A549 (cell line): ENCODE results near the gene DYNC1I1. TPM values are rescaled to one million over a fixed set of nuclear protein-coding genes. Genes with fewer than 3 reads are reported as not detected.

ENCODE experiments used
- ATAC-seq, 2 experiments: fragments of 200-7000 bp in 1 of 2; fragments of >200 bp in 1 of 2; cut with Nextera tagmentation in 1 of 2; cut with Tn5 transposase in 1 of 2; 3 replicates each; pipeline versions ENCODE4 v1.8.0 to v1.9.1; 2018 to 2020; ENCODE audit warnings: mild to moderate bottlenecking in 1 of 2, moderate library complexity in 1 of 2
- CTCF ChIA-PET: fragments of 300-600 bp; sonication (Branson Sonifier 250); formaldehyde crosslinking; extraction: SDS; loops from one replicate; lab custom pipeline; 2021; ENCODE audit warnings: antibody characterized with exemption, inconsistent platforms; lab: Yijun Ruan, JAX
- POLR2A ChIA-PET: fragments of 350-600 bp; formaldehyde crosslinking; extraction: SDS; loops from one replicate; lab custom pipeline; 2021; ENCODE audit warnings: antibody characterized with exemption, inconsistent platforms; lab: Yijun Ruan, JAX
- DNase-seq, 2 experiments: peaks; one replicate each; pipeline versions ENCODE4 v3.0.0 to v3.0.0-alpha.2; 2011 to 2016; ENCODE audit warnings: low read depth in 1 of 2, low spot score in 1 of 2
- FAIRE-seq: peaks from 2 replicates; lab custom pipeline; 2011; peaks lifted over from hg19 to GRCh38; lab: Jason Lieb, UNC
- H3K27ac ChIP-seq, 2 experiments: fragments of >200 bp; sonication (Bioruptor Twin); formaldehyde crosslinking; 3 replicates each; pipeline ENCODE4 v1.5.1; 2016 to 2017
- H3K4me1 ChIP-seq: fragments of >200 bp; sonication (Bioruptor Twin); formaldehyde crosslinking; 3 replicates; pipeline ENCODE4 v1.6.1; 2016
- H3K4me2 ChIP-seq: fragments of >200 bp; sonication (Bioruptor Twin); formaldehyde crosslinking; 3 replicates; pipeline ENCODE4 v1.6.1; 2016
- H3K4me3 ChIP-seq: fragments of >200 bp; sonication (Bioruptor Twin); formaldehyde crosslinking; 3 replicates; pipeline ENCODE4 v1.5.1; 2016
- H3K9me3 ChIP-seq: fragments of >200 bp; sonication (Bioruptor Twin); formaldehyde crosslinking; 3 replicates; pipeline ENCODE4 v1.6.1; 2016
- BHLHE40 ChIP-seq: IDR thresholded peaks from 2 replicates; pipeline ENCODE4 v1.6.1; 2012; ENCODE audit warnings: low read depth, low read length, inconsistent platforms
- FOSB ChIP-seq: fragments of 250-450 bp; sonication (Bioruptor Pico); IDR thresholded peaks from 2 replicates; pipeline ENCODE4 v1.5.0; 2020; ENCODE audit warnings: mild to moderate bottlenecking, moderate library complexity
- FOXS1 ChIP-seq: fragments of 250-450 bp; sonication (Bioruptor Pico); IDR thresholded peaks from 2 replicates; pipeline ENCODE4 v1.5.0; 2020; ENCODE audit warnings: mild to moderate bottlenecking, moderate library complexity
- GATA3 ChIP-seq: IDR thresholded peaks from 2 replicates; pipeline ENCODE4 v1.6.1; 2012; ENCODE audit warnings: borderline replicate concordance
- HOXA7 ChIP-seq: fragments of 250-450 bp; sonication (Bioruptor Pico); IDR thresholded peaks from 2 replicates; pipeline ENCODE4 v1.5.0; 2020; ENCODE audit warnings: mild to moderate bottlenecking, moderate library complexity
- HOXB5 ChIP-seq: fragments of 250-450 bp; sonication (Bioruptor Pico); IDR thresholded peaks from 2 replicates; pipeline ENCODE4 v1.5.0; 2020; ENCODE audit warnings: mild to moderate bottlenecking, moderate library complexity
- KDM5A ChIP-seq: fragments of 200-600 bp; sonication (generic); IDR thresholded peaks from 2 replicates; pipeline ENCODE4 v1.6.1; 2016; ENCODE audit warnings: antibody characterized with exemption, mild to moderate bottlenecking
- RAD21 ChIP-seq, 2 experiments: fragments of >200 bp in 1 of 2; sonication (Bioruptor Twin) in 1 of 2; formaldehyde crosslinking in 1 of 2; IDR thresholded peaks in 1 of 2; conservative IDR thresholded peaks in 1 of 2; 2 replicates in 1 of 2; 3 replicates in 1 of 2; pipeline ENCODE4 v1.6.1; 2012 to 2018; ENCODE audit warnings: inconsistent platforms in 1 of 2
- RCOR1 ChIP-seq: fragments of 150-350 bp; IDR thresholded peaks from 2 replicates; pipeline ENCODE4 v1.6.1; 2014; ENCODE audit warnings: antibody characterized with exemption, low read length, low read depth
- RFX5 ChIP-seq: fragments of 450-650 bp; IDR thresholded peaks from 2 replicates; pipeline ENCODE4 v1.7.1; 2014; ENCODE audit warnings: antibody characterized with exemption, mild to moderate bottlenecking, moderate library complexity
- TFCP2L1 ChIP-seq: fragments of 250-450 bp; sonication (Bioruptor Pico); IDR thresholded peaks from 2 replicates; pipeline ENCODE4 v1.5.0; 2021; ENCODE audit warnings: mild to moderate bottlenecking
- TP53 ChIP-seq: fragments of 250-450 bp; sonication (Bioruptor Pico); IDR thresholded peaks from 2 replicates; pipeline ENCODE4 v1.5.0; 2021; ENCODE audit warnings: mild to moderate bottlenecking, moderate library complexity
- WGBS: methylation state at CpG from one replicate; pipeline ENCODE4 v1.1.6; 2017; ENCODE audit errors: missing lambda C conversion rate; 5-methylcytosine and 5-hydroxymethylcytosine counted together
- polyA plus RNA-seq, 4 experiments: library from polyadenylated mRNA; depleted of rRNA in 3 of 4; stranded (reverse); fragments of >200 nt; fragmentation: RNase III in 1 of 4; extraction: RNeasy Plus Mini Kit Qiagen cat#74134 plus additional on column Dnase treatment in 1 of 4; gene quantifications; 2 replicates in 3 of 4; 3 replicates in 1 of 4; pipeline ENCODE4 v1.2.3, GENCODE V29; 2011 to 2017
- TF ChIP-seq, protein P1 (sequence below): fragments of >200 bp; sonication (Bioruptor Twin); formaldehyde crosslinking; IDR thresholded peaks from 3 replicates; pipeline ENCODE4 v1.6.1; 2016
- TF ChIP-seq, protein P2 (sequence below): IDR thresholded peaks from 2 replicates; pipeline ENCODE4 v1.6.1; 2012; ENCODE audit warnings: low read depth, borderline replicate concordance
- TF ChIP-seq, protein P3 (sequence below): fragments of >200 bp; sonication (Bioruptor Twin); formaldehyde crosslinking; IDR thresholded peaks from 3 replicates; pipeline ENCODE4 v1.5.1; 2016
- TF ChIP-seq, protein P4 (sequence below): fragments of >200 bp; sonication (Bioruptor Twin); formaldehyde crosslinking; IDR thresholded peaks from 2 replicates; pipeline ENCODE4 v1.6.1; 2016
- TF ChIP-seq, protein P5 (sequence below): fragments of 200-600 bp; sonication (generic); IDR thresholded peaks from 2 replicates; pipeline ENCODE4 v1.6.1; 2016; ENCODE audit warnings: antibody characterized with exemption, mild to moderate bottlenecking, moderate library complexity

The DYNC1I1 gene
- polyA plus RNA-seq, 2 of the 4 experiments (the other 2 are of a cell fraction): 0.04 TPM; not detected in 1

DNA sequence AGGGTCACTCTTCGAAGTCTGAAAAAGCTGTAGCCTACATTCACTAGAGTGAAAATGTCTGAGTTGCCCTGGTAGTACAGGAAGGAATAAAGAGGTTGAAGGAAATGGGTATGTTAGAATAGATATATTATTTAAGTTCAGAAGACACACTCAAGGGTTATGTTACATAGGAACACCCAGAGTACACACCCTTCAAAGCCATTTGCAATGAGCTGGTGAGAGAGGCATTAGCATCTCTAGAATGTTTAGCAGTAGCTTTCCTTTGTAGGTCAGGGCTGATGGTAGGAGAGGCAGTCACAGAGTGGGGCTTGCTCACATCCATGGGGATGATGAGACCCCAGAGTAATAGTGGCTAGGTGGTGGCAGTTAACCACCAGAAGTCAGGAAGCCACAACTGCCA is 328.4 kb downstream of the DYNC1I1 start:
- TF ChIP-seq BHLHE40 (no peak), HOXB5 (CRISPR knock-in tag) (no peak), RAD21 (conservative IDR thresholded peaks at IDR 0.05 in 1 of 2, IDR thresholded peaks at IDR 0.05 in 1 of 2) (no peak), FOSB (CRISPR knock-in tag) (no peak), TP53 (CRISPR knock-in tag) (no peak), RCOR1 (no peak)
- TF ChIP-seq, protein P1, sequence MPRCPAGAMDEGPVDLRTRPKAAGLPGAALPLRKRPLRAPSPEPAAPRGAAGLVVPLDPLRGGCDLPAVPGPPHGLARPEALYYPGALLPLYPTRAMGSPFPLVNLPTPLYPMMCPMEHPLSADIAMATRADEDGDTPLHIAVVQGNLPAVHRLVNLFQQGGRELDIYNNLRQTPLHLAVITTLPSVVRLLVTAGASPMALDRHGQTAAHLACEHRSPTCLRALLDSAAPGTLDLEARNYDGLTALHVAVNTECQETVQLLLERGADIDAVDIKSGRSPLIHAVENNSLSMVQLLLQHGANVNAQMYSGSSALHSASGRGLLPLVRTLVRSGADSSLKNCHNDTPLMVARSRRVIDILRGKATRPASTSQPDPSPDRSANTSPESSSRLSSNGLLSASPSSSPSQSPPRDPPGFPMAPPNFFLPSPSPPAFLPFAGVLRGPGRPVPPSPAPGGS: no peak
- TF ChIP-seq, protein P2, sequence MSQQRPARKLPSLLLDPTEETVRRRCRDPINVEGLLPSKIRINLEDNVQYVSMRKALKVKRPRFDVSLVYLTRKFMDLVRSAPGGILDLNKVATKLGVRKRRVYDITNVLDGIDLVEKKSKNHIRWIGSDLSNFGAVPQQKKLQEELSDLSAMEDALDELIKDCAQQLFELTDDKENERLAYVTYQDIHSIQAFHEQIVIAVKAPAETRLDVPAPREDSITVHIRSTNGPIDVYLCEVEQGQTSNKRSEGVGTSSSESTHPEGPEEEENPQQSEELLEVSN: no peak
- POLR2A ChIA-PET: no interaction called here
- Histone ChIP-seq H3K4me2 (no peak overlapping the region), H3K9me3 (no peaks in the 10 kb centered on the region), H3K27ac (no peak overlapping the region), H3K4me1 (no peaks in the 10 kb centered on the region), H3K4me3 (no peak overlapping the region)
- FAIRE-seq (no peak), ATAC-seq (no peak), DNase-seq (no peak)
- WGBS: 0% methylated on average over 1 of the region's 1 CpG
- CTCF ChIA-PET: interaction anchor here (0.7 to 1.5 kb wide), 2 partner anchors 24 to 833 kb away, joined by 3 to 4 read pairs; no protein-coding TSS in a partner anchor

DNA sequence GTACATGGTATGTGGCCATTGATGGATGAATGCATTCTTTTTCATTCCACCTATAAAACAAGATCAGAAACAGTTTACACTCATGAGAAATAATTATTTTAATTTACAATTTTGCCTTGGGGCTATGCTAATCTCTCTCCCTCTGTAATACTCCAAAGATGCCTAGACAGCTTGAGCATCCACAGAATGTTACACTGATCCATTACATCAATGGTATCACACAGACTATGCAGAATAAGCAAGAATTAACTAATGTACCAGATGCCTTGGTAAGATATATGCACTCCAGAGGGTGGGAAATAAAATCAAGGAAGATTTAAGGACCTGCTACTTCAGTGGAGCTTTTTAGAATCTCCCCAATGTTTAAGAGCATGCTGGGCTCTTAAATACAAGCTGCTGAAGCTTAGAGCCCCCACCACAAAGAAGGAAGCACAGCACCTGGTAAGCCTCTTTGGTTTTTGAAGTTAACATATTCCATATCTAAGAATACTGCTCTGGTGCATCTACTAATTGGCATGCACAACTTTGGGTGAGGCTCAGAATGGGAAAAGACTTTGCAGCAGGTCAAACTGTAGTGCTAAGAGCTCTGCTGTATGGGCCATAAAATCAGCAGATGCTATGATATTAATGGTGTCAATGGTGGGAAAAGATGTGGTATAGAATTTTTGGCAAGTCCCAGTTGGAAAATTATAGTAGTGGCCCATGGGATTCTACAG is 329.9 kb downstream of the DYNC1I1 start:
- no peaks in the 10 kb centered on the region for H3K4me1 ChIP-seq
- H3K27ac ChIP-seq: no peak overlapping the region
- no peaks in the 10 kb centered on the region for H3K9me3 ChIP-seq
- CTCF ChIA-PET: interaction anchor here (1.0 kb wide), 1 partner anchor 27 kb away, joined by 4 read pairs; no protein-coding TSS in a partner anchor
- POLR2A ChIA-PET: no interaction called here
- TF ChIP-seq, protein P3, sequence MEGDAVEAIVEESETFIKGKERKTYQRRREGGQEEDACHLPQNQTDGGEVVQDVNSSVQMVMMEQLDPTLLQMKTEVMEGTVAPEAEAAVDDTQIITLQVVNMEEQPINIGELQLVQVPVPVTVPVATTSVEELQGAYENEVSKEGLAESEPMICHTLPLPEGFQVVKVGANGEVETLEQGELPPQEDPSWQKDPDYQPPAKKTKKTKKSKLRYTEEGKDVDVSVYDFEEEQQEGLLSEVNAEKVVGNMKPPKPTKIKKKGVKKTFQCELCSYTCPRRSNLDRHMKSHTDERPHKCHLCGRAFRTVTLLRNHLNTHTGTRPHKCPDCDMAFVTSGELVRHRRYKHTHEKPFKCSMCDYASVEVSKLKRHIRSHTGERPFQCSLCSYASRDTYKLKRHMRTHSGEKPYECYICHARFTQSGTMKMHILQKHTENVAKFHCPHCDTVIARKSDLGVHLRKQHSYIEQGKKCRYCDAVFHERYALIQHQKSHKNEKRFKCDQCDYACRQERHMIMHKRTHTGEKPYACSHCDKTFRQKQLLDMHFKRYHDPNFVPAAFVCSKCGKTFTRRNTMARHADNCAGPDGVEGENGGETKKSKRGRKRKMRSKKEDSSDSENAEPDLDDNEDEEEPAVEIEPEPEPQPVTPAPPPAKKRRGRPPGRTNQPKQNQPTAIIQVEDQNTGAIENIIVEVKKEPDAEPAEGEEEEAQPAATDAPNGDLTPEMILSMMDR: no peak
- TF ChIP-seq TFCP2L1 (CRISPR knock-in tag): no peak
- TF ChIP-seq, all 56 proteins: peak for 0
- FAIRE-seq: no peak
- ATAC-seq: no peak
- Histone ChIP-seq H3K4me3 (no peak overlapping the region), H3K4me2 (no peak overlapping the region)
- no peak for DNase-seq

DNA sequence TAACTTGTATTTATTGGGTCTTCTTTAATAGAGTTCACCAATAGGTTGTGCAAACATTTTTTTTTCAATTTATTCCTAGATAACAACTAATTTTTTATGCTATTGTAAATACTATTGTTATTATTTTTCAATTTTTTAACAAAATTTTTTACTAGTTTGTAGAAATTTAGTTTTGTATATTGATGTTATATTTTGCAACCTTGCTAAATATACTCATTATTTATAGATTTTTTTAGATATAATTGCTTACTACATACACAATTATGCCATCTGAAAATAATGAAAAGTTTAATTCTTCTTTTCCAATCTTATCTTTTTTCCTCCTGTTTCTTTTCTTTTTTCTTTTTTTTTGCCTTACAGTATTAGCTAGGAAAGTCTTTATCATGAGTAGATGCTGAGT is 332.6 kb downstream of the DYNC1I1 start:
- FAIRE-seq: no peak

More for the DNA sequence above, 332.6 kb downstream of the DYNC1I1 start:
- DNase-seq (no peak), ATAC-seq (no peak)
- H3K4me3 ChIP-seq: no peak overlapping the region
- no peak overlapping the region for H3K27ac ChIP-seq
- no peaks in the 10 kb centered on the region for H3K9me3 ChIP-seq
- H3K4me2 ChIP-seq: no peak overlapping the region
- ChIA-PET CTCF (no interaction called here), POLR2A (no interaction called here)
- TF ChIP-seq TP53 (CRISPR knock-in tag) (no peak), HOXA7 (CRISPR knock-in tag) (no peak), FOXS1 (CRISPR knock-in tag) (no peak), RFX5 (no peak), KDM5A (no peak), GATA3 (no peak)
- TF ChIP-seq, protein P4, sequence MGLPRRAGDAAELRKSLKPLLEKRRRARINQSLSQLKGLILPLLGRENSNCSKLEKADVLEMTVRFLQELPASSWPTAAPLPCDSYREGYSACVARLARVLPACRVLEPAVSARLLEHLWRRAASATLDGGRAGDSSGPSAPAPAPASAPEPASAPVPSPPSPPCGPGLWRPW: no peak
- TF ChIP-seq, protein P5, sequence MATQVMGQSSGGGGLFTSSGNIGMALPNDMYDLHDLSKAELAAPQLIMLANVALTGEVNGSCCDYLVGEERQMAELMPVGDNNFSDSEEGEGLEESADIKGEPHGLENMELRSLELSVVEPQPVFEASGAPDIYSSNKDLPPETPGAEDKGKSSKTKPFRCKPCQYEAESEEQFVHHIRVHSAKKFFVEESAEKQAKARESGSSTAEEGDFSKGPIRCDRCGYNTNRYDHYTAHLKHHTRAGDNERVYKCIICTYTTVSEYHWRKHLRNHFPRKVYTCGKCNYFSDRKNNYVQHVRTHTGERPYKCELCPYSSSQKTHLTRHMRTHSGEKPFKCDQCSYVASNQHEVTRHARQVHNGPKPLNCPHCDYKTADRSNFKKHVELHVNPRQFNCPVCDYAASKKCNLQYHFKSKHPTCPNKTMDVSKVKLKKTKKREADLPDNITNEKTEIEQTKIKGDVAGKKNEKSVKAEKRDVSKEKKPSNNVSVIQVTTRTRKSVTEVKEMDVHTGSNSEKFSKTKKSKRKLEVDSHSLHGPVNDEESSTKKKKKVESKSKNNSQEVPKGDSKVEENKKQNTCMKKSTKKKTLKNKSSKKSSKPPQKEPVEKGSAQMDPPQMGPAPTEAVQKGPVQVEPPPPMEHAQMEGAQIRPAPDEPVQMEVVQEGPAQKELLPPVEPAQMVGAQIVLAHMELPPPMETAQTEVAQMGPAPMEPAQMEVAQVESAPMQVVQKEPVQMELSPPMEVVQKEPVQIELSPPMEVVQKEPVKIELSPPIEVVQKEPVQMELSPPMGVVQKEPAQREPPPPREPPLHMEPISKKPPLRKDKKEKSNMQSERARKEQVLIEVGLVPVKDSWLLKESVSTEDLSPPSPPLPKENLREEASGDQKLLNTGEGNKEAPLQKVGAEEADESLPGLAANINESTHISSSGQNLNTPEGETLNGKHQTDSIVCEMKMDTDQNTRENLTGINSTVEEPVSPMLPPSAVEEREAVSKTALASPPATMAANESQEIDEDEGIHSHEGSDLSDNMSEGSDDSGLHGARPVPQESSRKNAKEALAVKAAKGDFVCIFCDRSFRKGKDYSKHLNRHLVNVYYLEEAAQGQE: no peak
- TF ChIP-seq, protein P2: no peak
- no peaks in the 10 kb centered on the region for H3K4me1 ChIP-seq
